ENCODE measurements around the gene HDAC11.

GRCh38 chr3:13479332-13479581 is 849 bp upstream of the HDAC11 start:
- no peak for TF ChIP-seq CTCF (optimal IDR thresholded peaks at IDR 0.05 in 1 of 3, IDR thresholded peaks at IDR 0.05 in 1 of 3, conservative IDR thresholded peaks at IDR 0.05 in 1 of 3; ENCODE audit: extremely low read depth in 1 of 3, insufficient read depth in 2 of 3, low read length in 3 of 3)
- no peak for TF ChIP-seq EZH2 (IDR thresholded peaks at IDR 0.05; ENCODE audit: low read length)
